ENCODE data around the gene TBC1D2B. TPM values are rescaled to one million over a fixed set of nuclear protein-coding genes. Genes with fewer than 3 reads are reported as not detected.
A peak's percentile ranks its signal among the peaks of the same experiment; 100 is the strongest.

Gene TBC1D2B
- total RNA-seq, 1 experiment from 2014 or later, result 12.3 TPM

DNA sequence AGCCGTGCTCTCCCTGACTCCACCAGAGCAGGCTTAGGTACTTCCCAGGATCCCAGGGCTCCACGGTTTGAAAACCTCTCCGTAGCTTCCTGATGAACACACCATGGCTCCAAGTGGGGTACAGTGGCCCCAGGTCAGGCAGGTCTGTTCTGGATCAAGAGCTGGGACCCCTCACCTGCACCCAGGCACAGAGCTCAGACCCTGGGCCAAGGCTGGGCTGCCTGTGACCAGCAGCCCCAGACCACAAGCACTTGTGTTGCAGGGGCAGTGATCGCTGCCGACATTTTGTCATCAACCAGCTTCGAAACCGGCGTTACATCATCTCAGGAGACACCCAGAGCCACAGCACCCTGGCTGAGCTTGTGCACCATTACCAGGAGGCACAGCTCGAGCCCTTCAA, 20.2 kb upstream of the TBC1D2B start:
- no peak for DNase-seq (ENCODE audit: low spot score)

DNA sequence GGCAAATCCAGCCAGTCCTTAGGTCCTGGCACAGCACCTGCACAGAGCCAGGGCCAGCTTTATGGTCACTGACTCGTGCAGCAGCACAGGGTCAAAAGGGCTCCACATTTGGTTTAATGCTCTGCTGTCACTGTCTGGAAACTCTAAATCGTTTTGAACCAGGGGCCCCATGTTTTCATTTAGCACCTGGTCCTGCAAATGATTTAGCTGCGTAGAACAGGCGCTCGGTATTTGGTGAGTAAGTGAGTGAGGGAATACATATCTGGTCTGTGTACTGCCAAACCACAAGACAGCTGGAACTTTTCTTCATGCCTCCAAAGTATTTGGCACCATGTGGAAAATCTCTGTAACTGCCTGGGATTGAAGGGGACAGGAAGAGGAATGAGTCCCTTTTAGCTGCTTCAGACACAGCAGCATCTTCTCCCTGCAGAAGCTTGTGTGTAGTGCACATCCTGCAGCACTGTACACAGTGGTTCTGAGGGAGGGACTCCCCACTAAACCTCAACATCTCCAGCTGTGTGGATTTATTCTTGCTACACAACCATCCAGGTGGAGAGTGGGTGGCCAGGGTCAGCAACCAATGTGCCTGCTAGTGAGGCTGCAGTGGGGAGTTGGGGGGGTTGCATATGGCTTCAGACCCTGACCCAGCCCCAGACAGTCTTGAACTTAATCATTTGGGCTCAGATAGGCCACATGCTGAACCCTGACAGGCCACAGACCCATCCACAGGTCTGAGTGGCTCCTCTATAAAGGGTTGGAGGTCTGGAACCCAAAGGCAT, 15.9 kb upstream of the TBC1D2B start:
- DNase-seq (ENCODE audit: low spot score), result peak; percentile 80

DNA sequence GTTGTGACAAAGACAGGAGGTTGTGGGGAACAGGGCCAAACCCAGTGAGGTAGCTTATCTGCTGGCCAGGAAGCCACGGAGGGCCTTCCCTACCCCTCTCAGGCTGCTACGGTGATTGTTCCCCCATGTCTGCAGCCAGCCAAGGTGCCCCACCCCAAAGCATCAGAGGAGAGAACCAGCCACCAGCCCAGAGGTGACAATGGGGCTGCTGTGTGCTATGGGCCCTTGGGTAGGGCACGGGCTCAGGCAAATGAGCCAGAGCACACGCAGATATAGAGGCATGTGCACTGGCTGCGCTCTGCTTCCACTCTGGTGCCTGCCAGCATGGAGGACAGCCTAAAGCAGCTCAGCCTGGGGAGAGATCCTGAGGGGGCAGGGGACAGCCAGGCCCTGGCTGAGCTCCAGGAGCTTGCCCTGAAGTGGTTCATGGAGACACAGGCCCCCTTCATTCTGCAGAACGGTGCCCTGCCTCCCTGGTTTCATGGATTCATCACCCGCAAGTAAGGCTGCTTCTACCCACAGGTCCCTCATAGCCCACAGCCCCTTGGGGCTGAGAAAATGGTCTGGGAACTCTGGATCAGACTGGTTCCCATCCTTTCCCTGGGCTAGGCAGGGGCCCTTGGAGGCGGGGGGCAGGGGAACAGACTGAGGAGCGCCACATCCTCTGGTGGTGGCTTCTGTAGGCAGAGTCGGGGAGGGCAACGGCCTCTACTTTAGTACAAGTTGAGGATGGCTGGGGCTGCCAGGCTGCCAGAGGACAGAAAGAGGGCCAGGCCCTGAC, 14.9 kb upstream of the TBC1D2B start, which contains the start of gene SH2D7:
SH2D7 (plus strand) TSS at position 301 of the 781 bp plus-strand sequence; CDS start at position 325, 24 bp downstream.
- DNase-seq (ENCODE audit: low spot score), result no peak

DNA sequence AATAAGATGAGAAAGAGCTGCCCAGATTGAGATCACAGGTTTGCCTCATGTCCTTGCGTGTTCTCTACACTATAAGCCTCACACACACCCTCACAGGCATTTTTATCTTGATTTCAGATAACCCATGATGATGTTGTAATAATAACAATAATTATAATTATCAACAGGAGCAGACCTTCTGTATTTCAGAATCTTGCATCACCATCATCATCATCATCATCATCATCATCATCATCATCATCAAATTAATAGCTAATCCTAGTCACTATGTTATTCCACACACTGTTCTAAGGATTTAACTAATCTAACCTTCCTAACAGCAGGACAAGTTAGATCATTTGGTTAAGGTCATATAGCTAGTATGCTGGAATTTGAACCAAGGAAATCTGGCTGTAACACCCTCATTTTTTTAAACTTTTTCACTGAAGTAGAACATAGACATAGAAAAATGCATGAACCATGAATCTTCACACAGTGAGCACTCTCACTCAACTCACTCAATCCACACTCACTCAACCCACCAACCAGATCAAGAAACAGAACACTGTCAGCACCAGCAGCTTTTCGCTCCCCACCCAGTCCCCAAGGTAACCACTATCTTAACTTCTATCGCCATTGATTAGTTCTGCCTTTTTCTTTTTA, 13.0 kb upstream of the TBC1D2B start:
- DNase-seq (ENCODE audit: low spot score), result no peak

DNA sequence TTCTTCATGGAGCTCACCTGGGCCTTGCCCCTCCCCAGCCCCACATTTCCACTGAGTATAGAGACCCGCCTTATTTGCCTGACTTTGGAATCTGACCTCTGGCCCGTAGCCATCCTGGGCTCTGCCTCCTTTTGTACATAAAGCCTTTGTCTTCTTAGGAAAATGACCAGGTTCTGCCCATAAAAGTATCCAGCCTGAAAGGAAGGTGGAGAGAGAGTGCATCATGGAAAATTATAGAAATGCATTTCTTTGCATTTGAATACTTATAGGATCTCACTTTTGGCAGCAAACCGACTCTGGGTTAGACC, 11.2 kb upstream of the TBC1D2B start:
- no peak for DNase-seq (ENCODE audit: low spot score)

DNA sequence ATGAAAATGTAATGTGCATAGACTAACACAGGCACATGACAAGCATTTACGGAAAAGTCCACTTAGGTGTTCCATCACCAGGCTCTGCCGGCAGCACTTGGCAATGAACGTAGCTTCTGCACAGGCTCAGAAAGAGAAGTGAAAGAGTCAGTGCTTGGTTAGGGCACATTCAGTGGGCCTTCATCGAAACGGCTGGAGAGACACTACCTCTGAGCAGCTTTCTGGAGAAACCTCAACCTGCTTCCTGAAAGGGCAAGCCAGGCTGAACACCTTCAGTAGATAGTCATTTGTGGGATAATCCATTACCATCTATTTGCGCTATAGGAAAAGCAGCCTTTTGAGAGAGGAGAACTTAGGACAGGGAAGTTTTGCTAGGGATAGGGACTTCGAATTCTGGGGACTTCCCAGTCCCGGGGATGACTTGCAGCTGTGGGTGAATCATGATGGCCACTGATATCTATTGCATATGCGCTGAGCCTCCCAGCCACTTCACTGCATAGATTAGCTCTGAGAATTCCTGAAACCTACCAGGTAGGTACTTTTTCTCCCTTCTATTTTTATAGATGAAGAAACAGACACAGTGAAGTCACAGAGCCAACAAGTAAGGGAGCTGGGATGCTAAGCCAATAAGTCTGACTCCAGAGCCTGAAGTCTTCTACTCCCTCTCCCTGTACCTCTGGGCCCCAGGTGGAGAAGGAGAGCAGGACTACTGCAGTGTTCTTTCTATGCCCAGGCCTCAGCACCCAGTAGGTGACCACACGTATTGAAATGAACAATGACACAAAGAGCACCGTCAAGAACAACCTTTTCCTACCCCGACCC, 10.7 kb upstream of the TBC1D2B start:
- no peak for DNase-seq (ENCODE audit: low spot score)

DNA sequence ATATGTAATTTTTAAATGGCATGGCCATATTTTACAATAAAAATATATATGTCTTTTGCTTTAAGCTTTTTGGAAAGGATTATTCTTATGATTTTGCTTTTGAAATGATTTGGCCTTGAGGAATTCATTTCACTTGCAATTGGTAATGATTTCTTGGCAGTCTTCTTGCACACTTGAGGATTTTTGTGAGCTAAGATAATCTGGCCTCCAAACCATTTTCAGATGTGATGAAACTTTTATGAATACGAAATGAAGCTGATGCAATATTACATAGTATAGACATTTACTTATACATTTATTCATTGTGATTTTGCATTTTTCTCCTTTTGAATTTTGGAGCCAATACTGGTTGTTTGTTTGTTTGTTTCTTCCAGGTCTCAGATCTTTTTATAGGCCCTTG, 8.4 kb upstream of the TBC1D2B start:
- DNase-seq (ENCODE audit: low spot score), result no peak

DNA sequence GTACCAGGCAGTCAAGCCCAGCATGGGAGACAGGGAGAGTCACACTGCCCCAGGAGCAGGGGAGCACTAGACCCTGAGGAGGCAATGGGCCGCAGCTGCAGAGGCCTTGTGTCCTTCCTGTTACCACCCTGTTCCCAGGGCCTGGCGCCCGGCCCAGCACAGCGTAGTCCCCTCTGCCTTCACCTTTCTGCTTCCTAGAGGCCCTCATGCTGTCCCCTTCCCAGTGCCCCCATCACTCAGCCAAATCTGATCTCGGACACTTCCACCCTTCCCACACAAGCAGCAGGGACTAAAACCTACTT, 6.9 kb upstream of the TBC1D2B start:
- DNase-seq (ENCODE audit: low spot score), result no peak

DNA sequence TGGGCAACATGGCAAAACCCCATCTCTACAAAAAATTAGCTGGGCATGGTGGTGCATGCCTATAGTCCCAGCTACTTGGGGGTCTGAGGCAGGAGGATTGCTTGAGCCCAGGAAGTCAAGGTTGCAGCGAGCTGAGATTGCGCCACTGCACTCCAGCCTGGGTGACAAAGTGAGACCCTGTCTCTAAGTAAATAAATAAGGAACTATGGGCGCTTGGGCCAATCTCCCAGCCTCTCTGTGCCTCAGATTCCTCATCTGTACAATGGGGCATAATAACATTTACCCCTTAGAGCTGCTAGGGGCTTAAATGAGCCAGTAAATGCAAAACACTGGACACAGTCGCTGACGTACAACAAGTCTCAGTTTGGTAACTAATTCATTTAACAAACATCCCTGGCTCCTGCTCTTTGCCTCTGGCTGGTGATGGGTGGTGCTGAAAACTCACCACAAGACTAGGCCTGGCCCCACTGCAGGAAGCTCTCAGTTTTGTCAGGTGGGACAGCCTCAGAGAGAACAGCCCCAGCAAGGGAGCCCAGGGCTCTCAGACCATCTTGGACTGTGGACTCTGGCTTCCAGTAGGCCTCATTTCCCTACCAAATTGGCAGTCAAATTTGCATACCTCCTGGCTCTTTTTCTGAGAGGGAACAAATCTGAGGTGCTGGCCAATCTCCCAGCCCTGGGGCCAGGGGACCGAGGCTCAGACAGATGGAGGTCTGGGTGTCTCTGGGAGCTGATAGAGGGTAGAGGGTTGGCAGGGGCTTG, 6.4 kb upstream of the TBC1D2B start:
- DNase-seq (ENCODE audit: low spot score), result no peak

DNA sequence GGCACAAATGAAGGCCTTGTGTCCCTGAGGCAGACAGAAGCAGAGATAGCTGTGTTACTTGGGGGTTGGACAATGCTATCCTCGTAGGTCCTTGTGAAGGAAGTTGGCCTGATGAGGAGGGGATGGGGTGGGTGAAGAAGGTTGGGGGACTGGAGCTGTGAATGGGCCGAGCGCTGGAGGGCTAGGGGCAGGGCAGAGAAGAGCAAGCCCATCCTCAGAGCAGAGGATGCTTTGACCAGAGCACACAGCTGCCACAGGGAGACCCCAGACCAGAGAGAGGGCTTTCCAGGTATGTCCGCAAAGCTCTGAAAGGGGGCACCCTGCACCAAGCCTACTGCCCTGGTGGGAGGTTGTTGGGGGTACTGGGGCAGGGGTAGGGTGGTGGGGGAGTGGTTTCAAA, 5.7 kb upstream of the TBC1D2B start:
- DNase-seq (ENCODE audit: low spot score), result no peak

DNA sequence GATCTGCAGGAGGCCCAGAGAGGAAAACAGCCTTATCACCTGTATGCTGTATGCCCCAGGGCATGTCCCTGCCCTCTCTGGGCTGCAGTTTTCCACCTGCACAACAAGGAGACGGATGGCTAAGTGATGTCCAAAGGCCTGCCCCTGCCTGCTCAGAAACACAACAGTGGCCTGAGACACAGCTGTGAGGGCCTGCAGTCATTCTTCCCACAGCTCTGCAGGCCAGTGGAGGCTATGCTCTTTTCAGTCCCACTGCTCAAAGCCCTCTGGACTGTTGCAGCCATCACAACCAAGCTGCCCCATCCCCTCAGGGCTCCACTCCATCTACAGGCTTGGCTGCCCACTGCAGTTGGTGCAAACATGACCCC, 5.2 kb upstream of the TBC1D2B start:
- DNase-seq (ENCODE audit: low spot score), result no peak

DNA sequence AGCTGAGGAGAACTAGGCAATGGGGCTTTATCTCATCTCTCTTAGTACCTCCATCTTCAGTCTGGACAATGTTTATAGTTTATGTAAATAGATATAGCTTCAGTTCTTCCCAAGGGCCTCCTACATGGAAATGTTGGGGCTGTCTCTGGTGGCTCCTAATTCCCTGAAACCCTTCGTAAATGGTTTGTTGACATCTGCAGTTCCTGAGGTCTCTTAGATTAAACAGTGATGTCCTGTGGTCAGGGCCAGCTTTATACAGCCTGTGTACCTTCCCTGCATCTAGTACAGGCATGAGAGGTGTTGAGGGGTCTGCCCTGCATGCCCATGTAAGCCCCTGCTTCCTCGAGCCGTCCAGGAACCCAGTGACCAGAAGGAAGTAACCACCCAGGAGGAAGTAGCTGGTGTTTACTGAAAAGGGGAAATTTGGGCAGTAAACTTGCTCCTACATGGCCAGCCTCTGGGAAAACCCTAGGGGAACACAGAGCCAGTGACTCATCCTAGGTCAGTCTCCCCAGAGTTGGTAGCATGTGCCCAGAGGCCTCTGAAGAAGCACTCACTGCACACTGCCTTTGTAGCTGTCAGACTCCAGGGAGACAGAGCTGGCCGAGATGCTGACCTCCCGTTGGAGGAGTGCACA, 4.7 kb upstream of the TBC1D2B start:
- peak; percentile 33 for DNase-seq (ENCODE audit: low spot score)

DNA sequence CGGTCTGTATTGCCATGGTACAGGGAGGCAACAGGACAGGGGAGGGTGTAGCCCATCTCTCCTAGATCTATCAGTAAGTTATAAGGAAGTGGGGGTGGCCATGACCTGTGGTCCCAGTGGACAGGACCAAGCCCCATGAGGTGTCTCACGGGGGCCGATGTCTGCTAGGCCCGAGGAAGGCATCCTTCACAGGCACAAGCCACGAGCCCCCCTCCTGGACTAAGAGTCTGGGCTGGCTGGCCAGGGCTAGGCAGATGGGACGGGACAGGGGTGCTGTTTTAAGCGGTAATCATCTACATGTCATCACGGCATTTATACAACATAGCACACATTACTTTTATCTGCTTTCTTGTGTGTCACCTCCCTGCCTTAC, 2.6 kb upstream of the TBC1D2B start:
- no peak for DNase-seq (ENCODE audit: low spot score)

DNA sequence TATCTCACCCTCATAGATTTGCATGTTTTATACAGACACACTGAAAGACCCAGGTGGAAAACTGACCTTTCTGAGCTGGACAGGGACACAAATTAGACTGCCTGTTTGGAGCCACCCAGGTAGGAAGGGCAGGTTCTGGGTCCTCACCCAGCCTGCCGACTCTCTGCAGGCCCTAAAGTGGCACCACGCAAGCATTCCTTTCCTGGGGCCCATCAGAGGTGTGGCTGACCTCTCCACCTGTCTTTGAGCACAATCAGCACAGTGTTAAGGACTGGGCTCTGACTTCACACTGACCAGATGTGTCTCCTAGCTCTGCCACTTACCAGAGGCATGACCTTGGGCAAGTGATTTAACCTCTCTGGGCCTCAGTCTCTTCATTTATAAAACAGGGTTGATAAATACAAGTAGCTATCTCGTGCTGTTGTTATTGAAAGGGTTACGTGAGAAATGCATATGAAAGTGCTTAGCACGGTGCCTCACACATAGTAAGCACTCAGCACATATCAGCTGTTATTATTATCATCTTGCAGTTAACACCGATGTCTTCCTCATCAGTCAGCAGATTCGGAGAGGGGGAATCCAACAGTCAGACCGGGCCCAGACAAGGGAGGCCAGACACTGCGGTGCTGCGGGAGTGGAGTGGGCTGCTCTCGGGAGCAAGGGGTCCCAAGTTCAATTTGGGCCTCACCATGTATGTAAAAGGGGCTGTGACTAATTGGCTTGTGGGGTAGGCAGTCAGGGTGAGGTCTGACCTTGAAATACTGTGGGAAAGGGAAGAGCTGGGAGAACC, 2.0 kb upstream of the TBC1D2B start:
- no peak for DNase-seq (ENCODE audit: low spot score)

DNA sequence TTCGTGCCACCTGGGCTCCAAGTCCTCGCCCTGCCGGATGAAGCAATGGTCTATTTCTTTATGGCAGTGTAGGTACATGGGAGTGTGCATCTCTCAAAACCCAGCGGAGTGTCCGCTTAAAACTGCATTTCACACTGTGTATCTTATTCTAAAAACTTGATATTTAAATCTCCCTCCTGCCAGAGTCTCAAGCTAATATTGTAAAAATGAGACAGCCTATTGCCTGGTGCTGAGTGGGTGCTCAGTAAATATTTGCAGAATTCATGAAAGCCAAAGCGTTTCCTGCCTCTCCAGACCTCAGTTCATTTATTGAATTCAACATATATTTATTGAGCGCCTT, 330 bp upstream of the TBC1D2B start:
- no peak for DNase-seq (ENCODE audit: low spot score)

DNA sequence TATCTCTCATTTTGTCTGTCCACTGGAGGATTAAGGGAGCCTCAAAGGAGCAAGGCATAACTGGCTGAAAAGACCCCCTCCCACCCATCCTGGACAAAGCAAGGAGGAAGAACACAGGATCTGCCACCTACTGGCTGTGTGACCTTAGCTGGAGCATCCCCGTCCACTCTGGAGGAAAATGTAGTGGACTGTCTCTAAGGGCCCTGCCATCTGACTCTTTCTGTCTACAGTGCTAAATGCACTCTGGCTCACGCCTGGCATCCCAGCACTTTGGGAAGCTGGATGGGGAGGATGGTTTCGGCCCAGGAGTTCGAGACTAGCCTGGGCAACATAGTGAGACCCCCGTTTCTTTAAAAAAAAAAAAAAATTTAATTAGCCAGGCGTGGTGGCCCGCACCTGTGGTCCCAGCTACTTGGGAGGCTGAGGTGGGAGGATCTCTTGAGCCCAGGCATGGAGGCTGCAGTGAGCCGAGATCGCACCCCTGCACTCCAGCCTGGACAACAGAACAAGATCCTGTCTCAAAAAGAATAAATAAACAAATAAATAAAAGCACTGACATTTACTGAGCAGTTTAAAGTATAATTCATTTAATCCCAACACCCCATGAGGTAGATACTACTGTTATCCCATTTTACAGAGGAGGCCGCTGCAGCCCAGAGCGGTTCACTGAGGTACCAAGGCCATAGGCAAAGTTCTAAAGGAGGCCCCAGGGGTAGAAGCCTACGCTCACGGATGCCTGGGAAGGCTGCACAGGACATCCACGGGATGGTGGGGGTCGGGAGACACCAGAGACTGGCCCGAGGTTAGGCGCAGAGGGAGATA, 1.1 kb downstream of the TBC1D2B start:
- no peak for DNase-seq (ENCODE audit: low spot score)

DNA sequence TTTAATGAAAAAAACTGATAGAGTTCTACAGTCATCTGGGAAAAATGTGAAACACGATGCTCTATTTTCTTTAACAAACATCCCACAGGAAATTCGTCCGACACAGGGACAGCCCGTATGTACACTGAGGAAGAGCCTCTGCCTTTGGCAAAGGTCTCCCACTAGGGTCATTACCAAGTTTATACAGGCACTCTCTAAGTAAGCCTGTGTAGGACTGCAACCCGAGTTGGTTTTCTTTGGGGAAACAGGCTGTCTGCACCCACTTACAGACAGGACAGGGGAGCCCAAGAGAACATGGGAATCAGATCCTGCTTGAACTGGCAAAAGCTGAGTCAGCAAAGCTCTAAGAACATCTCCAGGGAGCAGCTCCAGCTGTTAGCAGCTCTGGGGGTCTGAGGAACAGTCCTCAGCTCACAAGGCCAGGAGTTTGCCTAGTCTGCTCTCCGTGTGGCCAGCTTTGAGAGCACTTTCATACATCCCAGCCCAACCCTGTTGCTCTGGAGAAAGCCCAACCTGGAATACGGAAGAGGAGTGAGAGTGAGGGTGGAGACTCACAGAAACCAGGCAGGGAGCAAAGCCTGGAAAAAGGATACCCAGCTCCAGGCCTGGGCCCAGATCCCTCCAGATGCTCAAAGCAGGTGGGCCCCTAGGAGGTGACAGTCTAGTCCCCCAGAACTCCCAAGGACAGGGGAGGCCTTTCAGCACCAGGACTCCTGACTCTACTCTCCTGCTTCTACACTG, 1.9 kb downstream of the TBC1D2B start:
- peak; percentile 86 for DNase-seq (ENCODE audit: low spot score)

DNA sequence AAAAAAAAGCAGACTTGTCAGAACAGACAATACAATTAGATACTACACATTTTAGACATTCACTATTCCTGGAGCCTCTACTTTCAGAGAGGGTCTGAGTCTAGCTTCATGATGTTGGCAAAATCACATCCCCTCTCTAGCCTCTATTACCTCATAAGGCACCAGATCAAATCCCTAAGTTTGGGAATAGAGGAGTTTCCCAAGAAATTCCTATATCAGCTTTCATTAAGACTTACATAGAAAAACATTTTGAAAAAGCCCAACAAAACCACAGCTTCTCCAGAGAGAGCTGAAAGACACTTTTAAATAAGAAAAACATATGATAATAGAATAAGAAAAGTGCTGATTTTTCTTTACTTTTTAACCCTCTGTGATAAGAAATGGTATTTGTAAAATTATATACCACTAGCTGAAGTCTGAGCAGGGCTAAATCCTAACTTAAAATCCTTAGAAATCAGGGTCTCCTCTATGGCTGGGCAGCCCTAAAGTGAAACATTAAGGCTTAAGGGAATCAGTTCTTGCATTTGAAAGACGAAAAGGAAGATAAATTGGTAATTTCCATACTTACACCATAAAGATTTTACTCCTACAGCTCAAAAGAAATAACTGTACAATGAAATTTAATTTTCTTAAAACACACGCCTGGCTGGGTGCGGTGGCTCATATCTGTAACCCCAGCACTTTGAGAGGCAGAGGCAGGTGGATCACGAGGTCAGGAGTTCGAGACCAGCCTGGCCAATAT, 4.3 kb downstream of the TBC1D2B start:
- DNase-seq (ENCODE audit: low spot score), result no peak

Measured in H4 (cell line).